ENCODE results near the gene MMP15.

DNA sequence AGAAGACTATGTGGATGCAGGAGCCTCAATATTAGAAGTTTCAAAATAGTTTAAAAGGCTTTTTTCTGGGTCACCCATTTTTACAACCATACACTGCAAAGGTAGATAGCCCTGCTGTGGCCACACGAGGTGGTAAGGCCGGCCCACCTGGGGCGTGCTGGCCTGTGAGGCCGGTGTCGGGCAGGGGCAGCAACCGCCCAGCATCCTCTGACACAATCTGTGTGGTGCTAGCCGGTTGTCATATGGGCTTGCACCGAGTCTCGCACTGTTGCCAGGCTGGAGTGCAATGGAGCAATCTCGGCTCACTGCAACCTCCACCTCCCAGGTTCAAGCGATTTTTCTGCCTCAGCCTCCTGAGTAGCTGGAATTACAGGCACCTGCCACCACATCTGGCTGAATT, 59.6 kb downstream of the MMP15 start:
- TF ChIP-seq, protein P1, sequence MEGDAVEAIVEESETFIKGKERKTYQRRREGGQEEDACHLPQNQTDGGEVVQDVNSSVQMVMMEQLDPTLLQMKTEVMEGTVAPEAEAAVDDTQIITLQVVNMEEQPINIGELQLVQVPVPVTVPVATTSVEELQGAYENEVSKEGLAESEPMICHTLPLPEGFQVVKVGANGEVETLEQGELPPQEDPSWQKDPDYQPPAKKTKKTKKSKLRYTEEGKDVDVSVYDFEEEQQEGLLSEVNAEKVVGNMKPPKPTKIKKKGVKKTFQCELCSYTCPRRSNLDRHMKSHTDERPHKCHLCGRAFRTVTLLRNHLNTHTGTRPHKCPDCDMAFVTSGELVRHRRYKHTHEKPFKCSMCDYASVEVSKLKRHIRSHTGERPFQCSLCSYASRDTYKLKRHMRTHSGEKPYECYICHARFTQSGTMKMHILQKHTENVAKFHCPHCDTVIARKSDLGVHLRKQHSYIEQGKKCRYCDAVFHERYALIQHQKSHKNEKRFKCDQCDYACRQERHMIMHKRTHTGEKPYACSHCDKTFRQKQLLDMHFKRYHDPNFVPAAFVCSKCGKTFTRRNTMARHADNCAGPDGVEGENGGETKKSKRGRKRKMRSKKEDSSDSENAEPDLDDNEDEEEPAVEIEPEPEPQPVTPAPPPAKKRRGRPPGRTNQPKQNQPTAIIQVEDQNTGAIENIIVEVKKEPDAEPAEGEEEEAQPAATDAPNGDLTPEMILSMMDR (IDR thresholded peaks at IDR 0.05; ENCODE audit: insufficient read depth, low read depth, low read length) = no peak
- no peak for TF ChIP-seq EZH2 (IDR thresholded peaks at IDR 0.05; ENCODE audit: insufficient read depth, low read length)

All from astrocyte (in vitro differentiated cells and primary cell).